ENCODE results near the gene CMSS1.
"Not testable (repeated sequence)": the region's sequence is repeated elsewhere in the genome, so short reads cannot be mapped to it uniquely, and the experiment has no call there.

The CMSS1 gene

DNA sequence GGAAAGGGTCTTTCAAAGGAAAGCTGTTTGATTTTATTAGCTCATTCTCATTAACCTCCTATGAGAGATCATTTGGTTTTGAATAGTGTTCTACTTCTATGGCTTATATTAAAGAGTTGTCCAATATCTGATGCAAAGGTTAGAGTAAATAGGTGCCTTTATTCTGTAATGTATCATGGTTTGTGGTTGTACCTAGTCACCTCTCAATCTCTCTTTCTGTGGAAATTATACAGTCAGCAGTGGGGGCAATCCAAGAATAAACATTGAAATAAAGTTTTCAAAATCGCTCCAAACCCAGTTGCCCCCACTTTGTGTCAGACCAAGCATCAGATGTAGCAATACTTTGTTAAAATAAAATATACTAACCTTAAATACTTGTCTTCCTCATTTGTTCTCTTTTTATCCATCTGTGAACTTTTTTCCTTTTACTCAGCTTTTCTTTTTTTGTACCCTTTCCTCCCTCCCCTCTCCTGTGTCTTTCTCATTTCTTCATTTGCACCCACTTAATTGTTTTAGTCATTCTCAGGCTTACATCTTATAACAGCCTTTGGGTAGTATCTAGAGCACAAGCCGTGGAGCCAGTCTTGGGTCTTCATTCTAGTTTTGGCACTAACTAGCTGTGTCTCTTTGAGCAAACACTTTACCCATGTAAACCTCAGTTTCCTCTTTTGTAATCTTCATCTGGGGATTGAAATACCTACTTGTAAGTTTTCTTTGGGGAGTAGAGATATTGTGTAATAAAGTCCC is 16.7 kb downstream of the CMSS1 start:
- no peak overlapping the region for H3K27ac ChIP-seq
- TF ChIP-seq, protein P1, sequence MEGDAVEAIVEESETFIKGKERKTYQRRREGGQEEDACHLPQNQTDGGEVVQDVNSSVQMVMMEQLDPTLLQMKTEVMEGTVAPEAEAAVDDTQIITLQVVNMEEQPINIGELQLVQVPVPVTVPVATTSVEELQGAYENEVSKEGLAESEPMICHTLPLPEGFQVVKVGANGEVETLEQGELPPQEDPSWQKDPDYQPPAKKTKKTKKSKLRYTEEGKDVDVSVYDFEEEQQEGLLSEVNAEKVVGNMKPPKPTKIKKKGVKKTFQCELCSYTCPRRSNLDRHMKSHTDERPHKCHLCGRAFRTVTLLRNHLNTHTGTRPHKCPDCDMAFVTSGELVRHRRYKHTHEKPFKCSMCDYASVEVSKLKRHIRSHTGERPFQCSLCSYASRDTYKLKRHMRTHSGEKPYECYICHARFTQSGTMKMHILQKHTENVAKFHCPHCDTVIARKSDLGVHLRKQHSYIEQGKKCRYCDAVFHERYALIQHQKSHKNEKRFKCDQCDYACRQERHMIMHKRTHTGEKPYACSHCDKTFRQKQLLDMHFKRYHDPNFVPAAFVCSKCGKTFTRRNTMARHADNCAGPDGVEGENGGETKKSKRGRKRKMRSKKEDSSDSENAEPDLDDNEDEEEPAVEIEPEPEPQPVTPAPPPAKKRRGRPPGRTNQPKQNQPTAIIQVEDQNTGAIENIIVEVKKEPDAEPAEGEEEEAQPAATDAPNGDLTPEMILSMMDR (conservative IDR thresholded peaks at IDR 0.05), result no peak
- no peak for TF ChIP-seq ZFX (IDR thresholded peaks at IDR 0.05)

DNA sequence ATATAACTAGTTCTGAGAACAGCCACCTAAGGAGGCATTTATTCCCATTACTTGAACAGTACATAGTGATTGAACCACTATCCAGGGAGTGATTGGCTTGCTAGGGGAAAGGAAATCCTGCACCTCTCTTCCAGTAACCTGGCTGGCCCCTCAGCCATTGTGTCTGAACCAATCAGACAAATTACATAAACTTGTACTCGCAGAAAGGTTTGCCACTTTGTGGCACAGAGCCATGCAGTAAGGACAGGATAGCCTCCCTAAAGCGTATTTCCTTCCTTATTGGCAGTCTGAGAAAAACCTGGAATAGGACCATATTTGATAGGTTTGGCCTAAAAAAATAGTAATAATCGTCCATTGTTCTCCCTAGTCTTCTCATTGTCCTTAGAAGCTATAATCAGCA is 19.0 kb downstream of the CMSS1 start:
- H3K27ac ChIP-seq, result no peak overlapping the region
- TF ChIP-seq, protein P1 (conservative IDR thresholded peaks at IDR 0.05), result no peak
- TF ChIP-seq ZFX (IDR thresholded peaks at IDR 0.05), result no peak

DNA sequence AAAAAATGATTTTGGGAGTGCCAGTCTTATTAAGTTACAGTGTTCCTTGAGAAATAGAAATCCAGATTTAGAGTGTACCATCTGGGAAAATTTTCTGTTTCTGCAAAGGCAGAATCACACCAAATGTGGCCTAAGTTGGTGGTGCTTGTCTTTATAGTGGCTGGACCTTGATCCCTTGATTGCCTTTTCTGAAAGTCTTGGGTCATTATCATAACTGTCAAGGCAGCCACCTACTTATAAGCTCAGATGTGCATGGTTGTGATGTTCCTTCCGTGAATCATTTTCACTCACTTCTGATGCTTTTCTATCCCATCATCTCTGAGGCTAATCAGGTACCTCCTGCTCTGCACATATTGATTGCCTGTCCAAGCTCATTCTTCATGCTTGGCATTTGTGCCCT is 20.1 kb downstream of the CMSS1 start:
- no peak overlapping the region for H3K27ac ChIP-seq
- TF ChIP-seq ZFX (IDR thresholded peaks at IDR 0.05), result no peak
- TF ChIP-seq, protein P1 (conservative IDR thresholded peaks at IDR 0.05), result no peak

DNA sequence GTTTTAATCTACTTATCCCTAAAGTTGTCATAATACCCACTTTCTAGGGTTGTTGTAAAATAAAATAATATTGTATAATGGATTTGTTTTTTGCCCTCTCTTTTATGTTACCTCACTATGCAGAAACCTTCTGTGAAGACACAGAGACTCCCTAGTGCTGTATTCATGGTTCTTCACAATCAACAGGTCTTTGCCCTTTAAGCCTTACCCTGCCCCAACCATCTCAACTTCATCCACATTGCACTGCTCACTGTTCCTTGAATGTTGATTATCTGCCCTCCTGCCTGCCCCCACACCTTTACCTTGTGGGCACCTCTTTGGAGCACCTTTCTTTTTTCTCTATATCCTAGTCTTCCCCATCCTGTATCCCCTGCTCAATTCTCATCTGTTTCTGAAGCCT is 21.1 kb downstream of the CMSS1 start:
- TF ChIP-seq, protein P1 (conservative IDR thresholded peaks at IDR 0.05), result no peak
- TF ChIP-seq ZFX (IDR thresholded peaks at IDR 0.05), result no peak
- H3K27ac ChIP-seq, result no peak overlapping the region

DNA sequence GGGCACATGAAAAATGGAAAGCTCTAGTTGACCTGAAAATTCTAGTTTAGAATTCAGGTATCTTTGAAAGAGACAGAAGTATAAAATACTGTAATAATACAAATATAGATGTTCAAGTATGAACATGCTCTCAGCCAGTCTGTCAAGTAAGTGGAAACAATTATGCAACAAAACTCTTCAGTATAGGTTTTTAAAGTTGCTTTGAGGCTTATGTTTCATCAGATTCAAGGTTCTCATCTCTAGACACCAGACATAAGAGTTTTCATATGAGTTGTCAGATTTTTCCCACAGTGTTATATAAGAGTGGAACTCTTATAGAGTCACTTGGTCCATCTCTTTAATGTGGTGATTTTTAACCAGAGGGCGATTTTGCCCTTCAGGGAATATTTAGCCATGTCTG is 22.0 kb downstream of the CMSS1 start:
- H3K27ac ChIP-seq, result no peak overlapping the region
- TF ChIP-seq, protein P1 (conservative IDR thresholded peaks at IDR 0.05), result no peak
- TF ChIP-seq ZFX (IDR thresholded peaks at IDR 0.05), result no peak

DNA sequence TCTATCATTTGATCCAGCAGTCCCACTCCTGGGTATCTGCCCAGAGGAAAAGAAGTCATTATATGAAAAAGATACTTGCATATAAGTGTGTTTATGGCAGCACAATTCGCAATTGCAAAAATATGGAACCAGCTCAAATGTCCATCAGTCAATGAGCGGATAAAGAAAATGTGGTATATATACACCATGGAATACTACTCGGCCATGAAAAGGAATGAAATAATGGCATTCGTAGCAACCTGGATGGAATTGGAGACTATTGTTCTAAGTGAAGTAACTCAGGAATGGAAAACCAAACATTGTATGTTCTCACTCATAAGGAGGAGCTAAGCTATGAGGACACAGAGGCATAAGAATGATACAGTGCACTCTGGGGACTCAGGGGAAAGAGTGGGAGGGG is 24.3 kb downstream of the CMSS1 start:
- H3K27ac ChIP-seq, result not testable (repeated sequence)

DNA sequence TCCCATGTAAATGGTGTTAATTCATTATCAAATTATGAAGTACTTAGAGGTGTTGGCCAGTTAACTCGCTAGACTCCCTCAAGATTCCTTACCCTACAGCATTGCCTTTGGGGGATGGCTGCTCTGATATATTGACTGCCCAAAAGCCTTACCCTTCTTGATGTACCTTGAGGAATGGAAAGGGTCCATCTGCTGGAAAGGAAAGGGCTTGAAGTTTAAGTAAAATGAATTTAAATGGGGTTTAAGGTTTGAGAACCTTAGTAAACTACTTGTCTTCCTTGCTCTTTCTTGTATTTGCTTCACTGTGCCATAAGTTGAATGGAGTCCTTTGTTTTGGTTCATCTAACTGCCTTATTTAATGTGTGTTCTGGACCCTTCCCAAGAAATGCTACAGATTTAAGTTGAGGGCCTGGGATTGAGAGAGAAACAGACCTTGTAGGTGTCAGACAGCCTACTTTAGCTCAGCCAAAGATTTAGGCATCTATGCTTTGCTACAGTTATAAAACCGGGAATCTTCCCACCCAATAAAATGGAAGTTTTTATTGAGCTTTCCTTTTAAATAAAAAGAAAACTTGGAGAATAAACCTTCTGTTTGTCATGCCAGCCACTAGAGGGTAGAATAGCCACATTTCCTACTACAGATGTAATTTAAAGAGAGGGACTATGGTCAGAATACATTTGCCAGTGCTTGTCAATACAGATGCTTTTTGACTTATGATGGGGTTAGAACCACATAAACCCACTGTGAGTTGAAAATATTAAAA is 25.3 kb downstream of the CMSS1 start:
- TF ChIP-seq, protein P1 (conservative IDR thresholded peaks at IDR 0.05), result peak; percentile 78
- TF ChIP-seq ZFX (IDR thresholded peaks at IDR 0.05), result no peak
- H3K27ac ChIP-seq, result no peak overlapping the region

Data from C4-2B (cell line).